ENCODE measurements around the gene COPS6. TPM values are rescaled to one million over a fixed set of nuclear protein-coding genes. Genes with fewer than 3 reads are reported as not detected.

The COPS6 gene
- total and polyA plus RNA-seq, 7 donors: 82.9 to 145 (median 118) TPM

DNA sequence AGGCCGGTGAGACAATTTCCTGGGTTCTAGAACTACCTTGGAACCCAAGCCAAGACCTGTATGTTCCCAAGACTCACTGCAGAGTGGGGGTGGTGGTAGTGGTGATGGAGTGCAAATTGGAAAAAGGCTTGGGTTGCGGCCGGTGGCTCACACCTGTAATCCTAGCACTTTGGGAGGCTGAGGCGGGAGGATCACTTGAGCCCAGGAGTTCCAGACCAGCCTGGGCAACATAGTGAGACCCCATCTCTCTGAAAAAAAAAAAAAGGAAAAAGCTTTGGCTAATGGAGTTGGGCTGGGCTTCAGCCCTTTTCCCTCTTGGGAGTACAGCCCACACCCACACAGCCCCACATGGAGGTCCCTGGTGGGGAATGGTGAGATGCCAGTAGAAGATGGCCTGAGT lies 16.8 kb downstream of the COPS6 start:
- Histone ChIP-seq H3K27me3 (ENCODE audit: insufficient read depth in 3 of 3, low read length in 2 of 3) (no peaks in the 10 kb centered on the region), H3K4me3 (no peak overlapping the region), H3K36me3 (ENCODE audit: insufficient read depth in 1 of 2, low read depth in 1 of 2) (peaks cover 0 to 72% of the 10 kb centered on the region in 2 donors), H3K4me1 (peaks cover 8% of the 10 kb centered on the region), H3K27ac (no peak overlapping the region), H3K9me3 (no peaks in the 10 kb centered on the region)
- WGBS, 3 donors: 87 to 92% (median 91%) methylated on average over 4 of the region's 4 CpGs
- DNase-seq: no peak
- intact Hi-C loops (cut with DNase I): no loop called here
- TF ChIP-seq CTCF (IDR thresholded peaks at IDR 0.05): no peak
- no peak for ATAC-seq

DNA sequence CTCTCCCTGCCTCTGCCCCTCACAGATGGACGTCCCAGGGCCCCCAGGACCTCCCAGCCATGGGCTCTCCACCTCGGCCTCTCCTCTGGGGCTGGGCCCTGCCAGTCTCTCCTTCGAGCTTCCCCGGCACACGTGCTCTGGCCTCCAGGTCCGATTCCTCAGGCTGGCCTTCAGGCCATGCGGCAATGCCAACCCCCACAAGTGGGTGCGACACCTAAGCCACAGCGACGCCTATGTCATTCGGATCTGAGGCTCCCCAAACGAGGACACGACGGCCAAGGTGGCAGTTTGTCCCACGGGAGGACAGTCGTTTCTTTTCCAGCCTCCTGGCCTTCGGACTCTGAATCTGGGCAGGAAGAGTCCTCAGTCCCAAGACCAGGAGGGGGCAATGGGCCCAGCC lies 17.9 kb downstream of the COPS6 start:
- DNase-seq (no peak), ATAC-seq (no peak)
- Histone ChIP-seq H3K4me1 (peaks cover 8% of the 10 kb centered on the region), H3K27ac (no peak overlapping the region), H3K36me3 (ENCODE audit: insufficient read depth in 1 of 2, low read depth in 1 of 2) (peaks cover 0 to 83% of the 10 kb centered on the region in 2 donors), H3K9me3 (no peaks in the 10 kb centered on the region), H3K4me3 (no peak overlapping the region), H3K27me3 (ENCODE audit: insufficient read depth in 3 of 3, low read length in 2 of 3) (no peaks in the 10 kb centered on the region)
- no peak for TF ChIP-seq CTCF (IDR thresholded peaks at IDR 0.05)
- intact Hi-C loops (cut with DNase I): no loop called here
- WGBS, 3 donors: 72 to 78% (median 75%) methylated on average over 16 to 17 of the region's 17 CpGs

DNA sequence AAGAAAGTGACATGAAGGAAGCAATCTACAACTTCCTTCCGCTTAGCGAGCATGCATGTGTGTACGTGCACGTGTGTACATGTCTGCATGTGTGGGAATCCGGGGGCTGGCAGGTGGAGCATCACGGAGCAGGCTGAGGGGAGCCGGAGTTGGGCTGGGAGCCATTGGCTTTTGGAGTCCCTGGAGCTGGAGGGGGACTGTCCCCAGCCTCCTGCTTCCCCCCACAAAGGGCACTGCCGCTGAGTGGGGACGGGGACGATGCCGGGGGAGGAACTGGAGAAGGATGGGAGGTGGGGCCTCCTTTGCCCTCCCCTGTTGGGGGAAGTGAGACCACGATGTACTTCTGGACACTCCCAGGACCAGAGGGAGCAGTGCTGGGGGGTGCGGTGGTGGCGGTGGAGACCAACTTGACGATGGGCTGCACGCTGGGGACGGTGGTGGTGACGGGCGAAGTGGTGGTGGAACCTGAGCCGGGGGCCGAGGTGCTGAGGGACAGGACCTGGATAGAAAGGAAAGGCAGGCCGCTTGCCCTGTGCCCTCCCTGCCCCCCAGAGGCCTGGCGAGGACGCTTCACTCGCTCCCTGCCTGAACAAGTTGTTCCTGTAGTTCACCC lies 18.5 kb downstream of the COPS6 start:
- no peak for TF ChIP-seq CTCF (IDR thresholded peaks at IDR 0.05)
- intact Hi-C loops (cut with DNase I): no loop called here
- Histone ChIP-seq H3K36me3 (ENCODE audit: insufficient read depth in 1 of 2, low read depth in 1 of 2) (peaks cover 0 to 89% of the 10 kb centered on the region in 2 donors), H3K4me1 (peaks cover 5% of the 10 kb centered on the region), H3K27ac (no peak overlapping the region), H3K9me3 (no peaks in the 10 kb centered on the region), H3K4me3 (no peak overlapping the region), H3K27me3 (ENCODE audit: insufficient read depth in 3 of 3, low read length in 2 of 3) (no peaks in the 10 kb centered on the region)
- 82 to 86% (median 84%) methylated on average over 22 to 25 of the region's 25 CpGs for WGBS, 3 donors
- DNase-seq (no peak), ATAC-seq (peak in 1 of 4 donors; percentile 12)

DNA sequence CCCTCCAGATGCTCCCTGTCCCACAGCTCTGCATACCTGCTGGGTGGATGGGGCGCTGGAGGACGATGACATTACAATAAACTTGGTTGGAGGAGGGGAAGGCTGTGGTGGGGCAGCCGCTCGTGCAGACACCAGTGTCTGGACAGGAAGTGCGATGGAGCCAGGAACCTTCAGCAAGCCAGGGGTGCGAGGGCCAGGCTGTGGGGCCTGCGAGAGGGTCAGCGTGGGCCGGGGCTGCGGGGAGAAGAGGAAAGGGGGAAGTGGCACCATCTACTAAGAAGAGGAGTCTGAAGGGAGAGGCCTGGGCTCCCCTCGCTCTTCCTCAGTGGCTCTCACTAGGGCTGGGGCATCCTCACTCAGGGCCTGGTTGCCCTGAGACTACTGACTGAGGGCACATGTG lies 19.1 kb downstream of the COPS6 start:
- Histone ChIP-seq H3K4me3 (no peak overlapping the region), H3K27ac (no peak overlapping the region), H3K36me3 (ENCODE audit: insufficient read depth in 1 of 2, low read depth in 1 of 2) (peaks cover 0 to 96% of the 10 kb centered on the region in 2 donors), H3K4me1 (no peaks in the 10 kb centered on the region), H3K27me3 (ENCODE audit: insufficient read depth in 3 of 3, low read length in 2 of 3) (no peaks in the 10 kb centered on the region), H3K9me3 (no peaks in the 10 kb centered on the region)
- intact Hi-C loops (cut with DNase I): no loop called here
- ATAC-seq (no peak), DNase-seq (no peak)
- 81 to 90% (median 82%) methylated on average over 10 to 11 of the region's 11 CpGs for WGBS, 3 donors
- TF ChIP-seq CTCF (IDR thresholded peaks at IDR 0.05): no peak

All from psoas muscle (tissue), 8 donors.